B cell (primary cell): ENCODE data around the gene COL13A1. TPM values are rescaled to one million over a fixed set of nuclear protein-coding genes. Genes with fewer than 3 reads are reported as not detected.

Experiments used
- ATAC-seq: fragments of 200-7000 bp; cut with Tn5 transposase; one replicate; pipeline ENCODE4 v1.10.0; 2021; ENCODE audit warnings: low read depth, mild to moderate bottlenecking, moderate number of reproducible peaks, moderate library complexity
- CTCF ChIA-PET: fragments of 350-600 bp; sonication (Branson Sonifier 250); formaldehyde crosslinking; loops from one replicate; lab custom pipeline; 2021; ENCODE audit warnings: antibody characterized with exemption, inconsistent platforms; lab: Charles Lee
- POLR2A ChIA-PET: fragments of 350-600 bp; sonication (Branson Sonifier 250); formaldehyde crosslinking; loops from one replicate; lab custom pipeline; 2021; ENCODE audit warnings: antibody characterized with exemption; lab: Charles Lee
- DNase-seq: peaks from one replicate; pipeline ENCODE4 v3.0.0; 2013
- H2AFZ ChIP-seq: 2 replicates; pipeline ENCODE4 v1.6.1; 2012; ENCODE audit warnings: mild to moderate bottlenecking, low read depth, low read length; ENCODE audit not compliant: insufficient read depth, poor library complexity, severe bottlenecking
- H3K27ac ChIP-seq, 2 donors: 1 replicate in 1 of 2; 2 replicates in 1 of 2; pipeline ENCODE4 v1.5.1; 2012 to 2013; ENCODE audit warnings: low read length in 2 of 2, mild to moderate bottlenecking in 2 of 2, moderate library complexity in 1 of 2
- H3K27me3 ChIP-seq, 4 experiments: fragments of 200-600 bp in 1 of 4; sonication (generic) in 1 of 4; replicated peaks in 1 of 4; 1 replicate in 2 of 4; 2 replicates in 2 of 4; pipeline versions ENCODE4 v1.6.1 to v1.7.0; 2013 to 2016; ENCODE audit warnings: low read length in 3 of 4, mild to moderate bottlenecking in 2 of 4, mixed read lengths in 1 of 4, moderate library complexity in 1 of 4; ENCODE audit not compliant: insufficient read depth in 4 of 4, control insufficient read depth in 3 of 4; ENCODE audit errors: control extremely low read depth in 1 of 4
- H3K36me3 ChIP-seq, 2 experiments: replicated peaks in 1 of 2; 1 replicate in 1 of 2; 2 replicates in 1 of 2; pipeline versions ENCODE4 v1.6.1 to v1.7.1; 2013; ENCODE audit warnings: low read length in 1 of 2; ENCODE audit not compliant: insufficient read depth in 2 of 2, control insufficient read depth in 1 of 2; ENCODE audit errors: control extremely low read depth in 1 of 2, extremely low read depth in 1 of 2
- H3K4me1 ChIP-seq, 2 donors: fragments of 200-600 bp in 1 of 2; sonication (generic) in 1 of 2; 1 replicate in 1 of 2; 2 replicates in 1 of 2; pipeline versions ENCODE4 v1.5.1 to v1.6.1; 2013 to 2017; ENCODE audit warnings: low read length in 2 of 2; ENCODE audit not compliant: control insufficient read depth in 2 of 2, insufficient read depth in 2 of 2
- H3K4me2 ChIP-seq: replicated peaks from 2 replicates; pipeline ENCODE3; 2012; ENCODE audit warnings: mild to moderate bottlenecking, low read depth, low read length; ENCODE audit not compliant: poor library complexity, severe bottlenecking
- H3K4me3 ChIP-seq, 5 experiments: fragments of 200-600 bp in 1 of 5; sonication (generic) in 1 of 5; 1 replicate in 3 of 5; 2 replicates in 2 of 5; pipeline versions ENCODE4 v1.5.1 to v1.7.0; 2011 to 2016; ENCODE audit warnings: low read length in 4 of 5, mild to moderate bottlenecking in 4 of 5, low read depth in 2 of 5, control low read depth in 1 of 5, moderate library complexity in 1 of 5; ENCODE audit not compliant: insufficient read depth in 1 of 5; ENCODE audit errors: control extremely low read depth in 1 of 5, extremely low read depth in 1 of 5
- H3K79me2 ChIP-seq: fragments of 200-600 bp; sonication (generic); one replicate; pipeline ENCODE4 v1.6.0; 2016; ENCODE audit warnings: low read length; ENCODE audit not compliant: control insufficient read depth, insufficient read depth
- H3K9ac ChIP-seq: fragments of 200-600 bp; sonication (generic); 2 replicates; pipeline ENCODE4 v1.6.1; 2017; ENCODE audit warnings: mild to moderate bottlenecking, low read length, moderate library complexity
- H3K9me3 ChIP-seq, 3 donors: one replicate each; pipeline versions ENCODE4 v1.6.1 to v1.7.1; 2013; ENCODE audit warnings: low read length in 2 of 3; ENCODE audit not compliant: control insufficient read depth in 2 of 3, insufficient read depth in 1 of 3; ENCODE audit errors: control extremely low read depth in 1 of 3
- H4K20me1 ChIP-seq: 2 replicates; pipeline ENCODE4 v1.6.0; 2012; ENCODE audit warnings: mild to moderate bottlenecking, low read length; ENCODE audit not compliant: insufficient read depth, control insufficient read depth, poor library complexity, severe bottlenecking
- H3K27ac Mint-ChIP-seq: one replicate; pipeline ENCODE4 v1.8.0; 2021; ENCODE audit warnings: mixed read lengths
- H3K27me3 Mint-ChIP-seq: one replicate; pipeline ENCODE4 v1.8.0; 2021; ENCODE audit warnings: mixed read lengths
- H3K4me1 Mint-ChIP-seq: one replicate; pipeline ENCODE4 v1.8.0; 2021; ENCODE audit warnings: mixed read lengths
- H3K4me3 Mint-ChIP-seq: one replicate; pipeline ENCODE4 v1.8.0; 2021; ENCODE audit warnings: mixed read lengths
- H3K9me3 Mint-ChIP-seq: one replicate; pipeline ENCODE4 v1.8.0; 2022; ENCODE audit warnings: mixed read lengths; ENCODE audit not compliant: insufficient read depth
- CTCF ChIP-seq: fragments of 200-600 bp; IDR thresholded peaks from one replicate; pipeline ENCODE4 v1.8.0; 2022; ENCODE audit warnings: antibody characterized with exemption, mild to moderate bottlenecking
- EZH2 ChIP-seq: IDR thresholded peaks from 2 replicates; pipeline ENCODE4 v1.6.1; 2012; ENCODE audit warnings: borderline replicate concordance, low read depth, mild to moderate bottlenecking, moderate library complexity, low read length; ENCODE audit not compliant: insufficient read depth, poor library complexity, severe bottlenecking
- WGBS: methylation state at CpG from one replicate; pipeline ENCODE4 v1.1.5; 2013; ENCODE audit warnings: missing lambda C conversion rate; ENCODE audit not compliant: insufficient coverage; 5-methylcytosine and 5-hydroxymethylcytosine counted together
- intact Hi-C: fragments of 100-400 bp; cut with micrococcal nuclease; formaldehyde crosslinking; loops from one replicate; pipeline ENCODE4 v1.10.0; 2022
- polyA plus RNA-seq: library from polyadenylated mRNA; depleted of rRNA; stranded (reverse); fragments of >200 nt; gene quantifications from 2 replicates; pipeline ENCODE4 v1.2.3, GENCODE V29; 2012
- total RNA-seq, 2 donors: library from RNA; stranded (reverse); fragments of 120-200 nt in 1 of 2; gene quantifications; 1 replicate in 1 of 2; 2 replicates in 1 of 2; pipeline versions ENCODE4 v1.2.3 to v1.2.4, GENCODE V29; 2013 to 2022

The COL13A1 gene
- total and polyA plus RNA-seq, 2 donors (not counting 1 experiment from before 2014, with no cell fraction given): not detected

- intact Hi-C loops: no loop called here
- Histone ChIP-seq H3K27ac (no peak overlapping the region), H3K4me2 (no peak overlapping the region), H3K9me3 (no peaks in the 10 kb centered on the region), H4K20me1 (no peaks in the 10 kb centered on the region), H3K36me3 (no peaks in the 10 kb centered on the region), H3K4me1 (no peaks in the 10 kb centered on the region), H3K4me3 (no peak overlapping the region), H3K9ac (no peak overlapping the region), H2AFZ (no peak overlapping the region), H3K27me3 (peaks cover 0 to 4% (median 0%) of the 10 kb centered on the region in 4 experiments), H3K79me2 (no peaks in the 10 kb centered on the region)
- peaks cover 14% of the 10 kb centered on the region for H3K27me3 Mint-ChIP-seq
- TF ChIP-seq CTCF (no peak), EZH2 (no peak)
- ATAC-seq (no peak), DNase-seq (no peak)
- H3K9me3 Mint-ChIP-seq: no peaks in the 10 kb centered on the region
- H3K27ac Mint-ChIP-seq: no peak overlapping the region
- WGBS: 64% methylated on average over 2 of the region's 2 CpGs
- ChIA-PET POLR2A (no interaction called here), CTCF (no interaction called here)
- no peak overlapping the region for H3K4me3 Mint-ChIP-seq
- H3K4me1 Mint-ChIP-seq: no peaks in the 10 kb centered on the region
Measured at GRCh38 chr10:69783515-69783914, 18.2 kb upstream of the COL13A1 start.

- no peak for TF ChIP-seq EZH2
- no peak for TF ChIP-seq CTCF
- no peaks in the 10 kb centered on the region for H3K4me1 Mint-ChIP-seq
- no peak for ATAC-seq
- H3K27ac Mint-ChIP-seq: no peak overlapping the region
- ChIA-PET POLR2A (no interaction called here), CTCF (no interaction called here)
- peaks cover under 1% of the 10 kb centered on the region for H3K9me3 Mint-ChIP-seq
- Histone ChIP-seq H3K79me2 (no peaks in the 10 kb centered on the region), H3K4me2 (no peak overlapping the region), H3K36me3 (no peaks in the 10 kb centered on the region), H4K20me1 (no peaks in the 10 kb centered on the region), H2AFZ (no peak overlapping the region), H3K9ac (no peak overlapping the region), H3K27me3 (peaks cover 0 to 3% (median 0%) of the 10 kb centered on the region in 4 experiments), H3K27ac (no peak overlapping the region), H3K9me3 (no peaks in the 10 kb centered on the region), H3K4me1 (no peaks in the 10 kb centered on the region), H3K4me3 (no peak overlapping the region)
- H3K27me3 Mint-ChIP-seq: peaks cover 19% of the 10 kb centered on the region
- intact Hi-C loops: no loop called here
- no peak for DNase-seq
- WGBS: 60% methylated on average over 1 of the region's 1 CpG
- no peak overlapping the region for H3K4me3 Mint-ChIP-seq
Measured at GRCh38 chr10:69786791-69787190, 14.9 kb upstream of the COL13A1 start.
